ENCODE results near the gene TRAF4.

The TRAF4 gene

DNA sequence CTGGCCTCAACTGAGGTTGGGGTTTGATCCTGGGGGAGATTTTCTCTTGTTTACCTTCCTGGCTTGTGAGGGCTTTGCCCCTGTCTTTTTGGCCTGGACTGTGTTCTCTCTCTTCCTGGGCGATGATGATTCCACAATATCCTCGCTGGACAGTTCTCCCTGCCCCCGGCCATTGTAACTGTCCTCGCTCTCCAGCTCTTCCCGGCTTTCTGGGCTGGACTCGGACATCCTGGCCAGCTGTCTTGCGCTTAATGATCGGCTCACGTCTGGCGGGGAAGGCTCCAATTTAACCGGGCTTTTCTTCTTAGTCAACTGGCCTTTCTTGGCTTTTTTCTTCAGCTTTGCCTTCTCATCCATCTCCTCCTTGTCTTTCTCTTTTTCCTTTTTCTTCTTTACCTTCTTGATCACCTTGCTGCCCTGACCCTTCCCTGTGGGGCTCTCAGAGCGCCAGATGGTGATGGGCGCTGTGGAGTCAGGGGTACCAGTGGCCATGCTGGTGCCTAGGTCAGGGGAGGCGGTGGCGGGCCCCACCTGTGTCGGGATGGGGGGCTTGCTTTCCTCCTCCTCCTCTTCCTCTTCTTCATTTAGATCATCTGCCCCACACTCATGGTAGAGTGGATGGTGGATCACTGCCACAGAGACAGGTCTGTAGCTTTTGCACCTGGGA, 40.1 kb upstream of the TRAF4 start:
- TF ChIP-seq CTCF (IDR thresholded peaks at IDR 0.05; ENCODE audit: low read depth, low read length): no peak
- no peak overlapping the region for H3K4me3 ChIP-seq (ENCODE audit: low read depth, low read length)

GRCh38 chr17:28704219-28704858, 39.5 kb upstream of the TRAF4 start:
- TF ChIP-seq CTCF (IDR thresholded peaks at IDR 0.05; ENCODE audit: low read depth, low read length): no peak
- no peak overlapping the region for H3K4me3 ChIP-seq (ENCODE audit: low read depth, low read length)

DNA sequence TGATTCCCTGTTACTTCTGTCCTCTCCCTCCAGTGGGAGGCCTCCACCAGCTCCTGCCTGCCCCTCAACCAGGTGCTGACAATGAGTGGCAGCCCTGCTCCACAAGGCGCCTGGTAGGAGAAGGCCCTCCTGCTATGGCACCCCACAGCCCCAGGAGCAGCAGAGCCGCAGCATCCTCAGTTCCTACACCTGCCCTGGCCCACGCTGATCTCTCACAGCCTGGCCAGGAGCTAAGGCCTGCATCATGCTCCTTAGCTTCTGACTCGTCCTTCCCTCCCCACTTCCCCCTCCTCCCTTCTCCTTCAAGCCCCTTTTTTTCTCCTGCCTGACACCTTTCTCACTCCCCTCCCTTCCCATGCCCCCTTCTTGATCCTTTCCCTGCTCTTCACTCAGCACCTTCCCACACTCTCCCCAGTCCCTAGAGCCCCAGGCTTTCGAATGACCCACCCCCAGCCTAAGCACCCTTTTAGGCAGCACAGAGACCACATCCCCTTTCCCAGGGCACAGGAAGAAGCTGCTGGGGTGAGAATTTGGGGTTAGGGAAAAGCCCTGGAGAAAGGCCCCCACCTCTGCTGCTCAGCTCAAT, 38.6 kb upstream of the TRAF4 start:
- TF ChIP-seq CTCF (IDR thresholded peaks at IDR 0.05; ENCODE audit: low read depth, low read length): no peak
- H3K4me3 ChIP-seq (ENCODE audit: low read depth, low read length): no peak overlapping the region

DNA sequence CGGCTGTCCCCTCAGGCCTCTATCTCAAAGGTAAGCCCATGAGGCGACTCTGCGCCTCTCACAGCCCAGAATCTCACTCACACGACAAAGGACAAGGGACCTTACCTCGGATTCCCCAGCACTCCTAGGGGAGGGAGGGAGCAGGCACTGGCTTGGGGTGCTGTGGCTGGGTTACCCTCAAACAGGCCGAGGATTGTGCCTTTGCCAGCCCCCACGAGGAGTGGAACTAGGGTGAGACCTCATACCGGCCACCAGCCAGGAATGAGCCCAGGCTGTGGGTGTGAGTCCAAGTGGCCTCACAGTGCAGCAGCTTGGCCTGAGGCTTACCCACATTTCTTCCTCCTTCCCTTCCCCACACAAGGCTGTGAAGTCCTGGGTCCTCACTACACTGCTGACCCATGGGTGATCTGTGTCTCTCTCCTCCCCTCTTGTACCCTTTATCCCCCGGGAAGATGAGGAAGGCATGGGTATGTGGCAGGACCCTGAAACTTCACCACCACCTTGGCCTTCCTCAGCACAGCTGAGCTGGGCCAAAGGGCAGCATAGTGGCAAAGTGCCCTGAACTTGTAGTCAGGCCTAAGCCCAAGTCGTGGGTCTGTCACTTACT, 38.0 kb upstream of the TRAF4 start:
- TF ChIP-seq CTCF (IDR thresholded peaks at IDR 0.05; ENCODE audit: low read depth, low read length): no peak
- H3K4me3 ChIP-seq (ENCODE audit: low read depth, low read length): no peak overlapping the region

DNA sequence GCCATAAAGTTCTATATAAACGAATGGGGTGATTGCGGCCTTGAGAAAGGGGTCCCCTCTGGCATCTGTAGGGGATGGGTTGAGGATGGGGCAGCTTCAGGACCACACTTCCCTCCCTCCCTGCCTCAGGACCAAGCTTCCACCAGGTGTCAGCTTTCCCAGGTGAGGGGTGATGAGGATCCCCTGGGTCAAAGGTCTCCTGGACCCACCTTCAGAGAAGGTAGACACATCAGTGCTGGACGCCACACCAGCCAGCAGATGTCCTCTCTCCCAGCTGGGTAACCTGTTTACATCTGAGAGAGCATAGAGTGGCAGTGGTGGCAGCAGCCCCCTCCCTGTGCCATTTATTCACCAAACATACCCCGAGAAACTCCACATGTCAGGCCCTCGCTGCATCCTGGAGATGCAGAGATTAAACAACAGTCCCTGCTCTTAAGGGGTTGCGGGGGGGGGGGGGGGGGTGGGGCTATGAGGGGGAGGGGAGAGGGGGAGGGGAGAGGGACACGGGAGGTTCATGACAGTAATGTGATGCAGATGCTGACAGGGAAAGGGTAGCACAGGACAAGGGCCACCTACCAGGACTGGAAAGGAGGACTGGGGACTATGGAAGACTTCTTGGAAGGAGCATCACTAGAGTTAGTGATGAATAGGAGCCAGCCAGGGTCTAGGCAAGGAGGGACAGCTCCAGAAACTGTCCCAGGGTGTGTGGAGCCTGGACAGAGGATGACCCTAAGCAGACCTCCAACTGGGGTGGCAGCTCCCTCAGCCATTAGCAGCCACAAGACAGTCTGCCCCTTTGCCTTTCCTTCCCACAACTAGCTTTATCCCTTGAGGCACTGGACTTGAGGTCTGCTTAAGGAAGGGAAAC, 37.1 kb upstream of the TRAF4 start:
- no peak overlapping the region for H3K4me3 ChIP-seq (ENCODE audit: low read depth, low read length)
- no peak for TF ChIP-seq CTCF (IDR thresholded peaks at IDR 0.05; ENCODE audit: low read depth, low read length)

DNA sequence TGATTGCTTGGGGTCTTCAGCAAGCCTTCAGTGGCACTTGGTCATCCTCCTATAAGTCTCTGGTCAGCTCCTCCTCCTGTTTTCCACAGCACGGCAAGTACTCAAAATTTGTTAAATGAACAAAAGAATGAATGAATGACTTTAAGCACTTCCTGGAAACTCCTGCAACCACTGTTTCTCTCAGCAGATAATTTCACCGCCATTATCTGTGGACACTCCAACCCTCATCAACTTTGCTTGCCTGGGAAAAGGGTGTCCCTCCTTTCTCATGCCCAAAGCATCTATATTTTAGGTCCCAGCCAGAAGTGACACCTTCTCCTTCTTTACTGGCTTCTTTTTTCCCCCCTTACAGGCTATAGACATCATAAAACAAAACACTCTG, 36.5 kb upstream of the TRAF4 start:
- no peak overlapping the region for H3K4me3 ChIP-seq (ENCODE audit: low read depth, low read length)
- TF ChIP-seq CTCF (IDR thresholded peaks at IDR 0.05; ENCODE audit: low read depth, low read length): no peak
